NB4 (cell line): ENCODE measurements around the gene PTCH2.

Source experiments
- POLR2A ChIP-seq: IDR thresholded peaks from 2 replicates; pipeline ENCODE4 v1.6.1; 2011; ENCODE audit warnings: mild to moderate bottlenecking; ENCODE audit not compliant: insufficient read length; ENCODE audit errors: extremely low read depth
- TF ChIP-seq, protein P1 (sequence below): IDR thresholded peaks from one replicate; pipeline ENCODE4 v1.5.1; 2012; ENCODE audit warnings: low read depth, low read length
- TF ChIP-seq, protein P2 (sequence below): IDR thresholded peaks from 2 replicates; pipeline ENCODE4 v1.6.1; 2011; ENCODE audit warnings: low read depth, low read length

DNA sequence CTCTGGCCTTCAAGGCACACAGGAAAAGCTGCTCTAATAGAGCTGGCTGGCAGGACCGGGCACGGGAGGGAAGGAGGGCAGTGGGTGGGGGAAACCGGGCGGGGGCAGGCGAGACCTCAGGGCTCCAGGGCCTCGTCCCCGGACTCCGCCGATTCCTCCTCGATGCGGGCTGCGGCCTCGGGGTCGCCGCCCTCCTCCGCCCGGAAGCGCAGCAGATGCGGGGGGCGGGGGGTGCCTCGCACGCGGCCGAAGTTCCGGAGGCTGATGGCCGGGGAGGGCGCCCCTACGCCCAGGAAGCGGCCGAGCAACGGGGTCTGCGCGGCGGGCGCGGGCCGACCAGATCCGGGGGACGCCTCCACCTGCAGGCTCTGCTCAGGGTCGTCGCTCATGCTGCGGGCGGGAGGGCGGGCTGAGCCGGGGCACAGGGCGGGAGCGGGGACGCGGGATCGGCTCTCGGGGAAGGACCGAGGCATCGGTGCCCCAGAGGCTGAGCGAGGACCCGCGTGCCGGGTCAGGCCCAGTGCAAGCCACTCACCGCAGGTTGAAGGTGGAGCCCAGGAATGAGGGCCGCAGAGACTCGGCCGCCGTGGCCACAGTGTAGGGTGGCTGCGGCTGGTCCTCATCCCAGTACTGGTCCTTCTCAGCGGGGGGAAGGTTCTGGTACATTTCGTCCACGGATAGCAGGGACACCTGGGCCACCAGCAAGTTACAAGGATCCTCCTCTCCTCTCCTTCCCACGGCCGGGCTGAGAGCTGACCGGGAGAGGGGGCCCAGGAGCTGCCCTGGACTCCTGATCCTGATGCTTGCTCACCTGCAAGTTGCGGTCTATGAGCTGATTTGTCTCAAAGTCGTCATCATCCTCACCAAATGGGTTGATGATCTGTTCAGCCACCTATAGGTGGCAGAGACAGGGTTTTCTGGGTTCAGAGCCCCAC, 58.7 kb downstream of the PTCH2 start:
- TF ChIP-seq, protein P1, sequence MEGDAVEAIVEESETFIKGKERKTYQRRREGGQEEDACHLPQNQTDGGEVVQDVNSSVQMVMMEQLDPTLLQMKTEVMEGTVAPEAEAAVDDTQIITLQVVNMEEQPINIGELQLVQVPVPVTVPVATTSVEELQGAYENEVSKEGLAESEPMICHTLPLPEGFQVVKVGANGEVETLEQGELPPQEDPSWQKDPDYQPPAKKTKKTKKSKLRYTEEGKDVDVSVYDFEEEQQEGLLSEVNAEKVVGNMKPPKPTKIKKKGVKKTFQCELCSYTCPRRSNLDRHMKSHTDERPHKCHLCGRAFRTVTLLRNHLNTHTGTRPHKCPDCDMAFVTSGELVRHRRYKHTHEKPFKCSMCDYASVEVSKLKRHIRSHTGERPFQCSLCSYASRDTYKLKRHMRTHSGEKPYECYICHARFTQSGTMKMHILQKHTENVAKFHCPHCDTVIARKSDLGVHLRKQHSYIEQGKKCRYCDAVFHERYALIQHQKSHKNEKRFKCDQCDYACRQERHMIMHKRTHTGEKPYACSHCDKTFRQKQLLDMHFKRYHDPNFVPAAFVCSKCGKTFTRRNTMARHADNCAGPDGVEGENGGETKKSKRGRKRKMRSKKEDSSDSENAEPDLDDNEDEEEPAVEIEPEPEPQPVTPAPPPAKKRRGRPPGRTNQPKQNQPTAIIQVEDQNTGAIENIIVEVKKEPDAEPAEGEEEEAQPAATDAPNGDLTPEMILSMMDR: no peak
- TF ChIP-seq POLR2A: no peak
- TF ChIP-seq, protein P2, sequence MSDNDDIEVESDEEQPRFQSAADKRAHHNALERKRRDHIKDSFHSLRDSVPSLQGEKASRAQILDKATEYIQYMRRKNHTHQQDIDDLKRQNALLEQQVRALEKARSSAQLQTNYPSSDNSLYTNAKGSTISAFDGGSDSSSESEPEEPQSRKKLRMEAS: no peak
